T47D (cell line): ENCODE measurements around the gene CYP24A1.
A peak's percentile ranks its signal among the peaks of the same experiment; 100 is the strongest.
"Not testable (repeated sequence)": the region's sequence is repeated elsewhere in the genome, so short reads cannot be mapped to it uniquely, and the experiment has no call there.

Experiments used
- DNase-seq, 2 experiments: peaks; one replicate each; pipeline versions ENCODE4 v3.0.0 to v3.0.0-alpha.2; 2011 to 2012; ENCODE audit warnings: low read depth in 1 of 2, low spot score in 1 of 2
- JUND ChIP-seq: IDR thresholded peaks from 2 replicates; pipeline ENCODE4 v1.6.1; 2012; ENCODE audit warnings: low read depth
- in situ Hi-C: cut with HindIII; loops from 2 replicates; pipeline ENCODE4 v1.10.0; 2016; ENCODE audit warnings: low sequenced_read_pairs, low pct_unique_long_range_greater_than_20kb

The CYP24A1 gene

GRCh38 chr20:54140927-54141566 is 32.7 kb downstream of the CYP24A1 start:
- in situ Hi-C loops, result no loop called here
- no peak for DNase-seq
- TF ChIP-seq JUND, result no peak

- in situ Hi-C loops, result no loop called here
- no peak for DNase-seq
- no peak for TF ChIP-seq JUND
These were observed 33.3 kb downstream of the CYP24A1 start for GRCh38 chr20:54140486-54140885.

GRCh38 chr20:54140067-54140466 is 33.7 kb downstream of the CYP24A1 start:
- in situ Hi-C loops, result no loop called here
- no peak for DNase-seq
- no peak for TF ChIP-seq JUND

GRCh38 chr20:54139188-54139587 is 34.6 kb downstream of the CYP24A1 start:
- no peak for TF ChIP-seq JUND
- in situ Hi-C loops, result no loop called here
- no peak for DNase-seq

- no peak for DNase-seq
- in situ Hi-C loops, result no loop called here
- no peak for TF ChIP-seq JUND
These were observed 35.4 kb downstream of the CYP24A1 start for GRCh38 chr20:54138427-54138826.

- DNase-seq, result no peak
- no peak for TF ChIP-seq JUND
- in situ Hi-C loops, result no loop called here
These were observed 36.7 kb downstream of the CYP24A1 start for GRCh38 chr20:54137115-54137514.

- in situ Hi-C loops, result no loop called here
- TF ChIP-seq JUND, result no peak
- DNase-seq, result no peak
These were observed 39.2 kb downstream of the CYP24A1 start for GRCh38 chr20:54134445-54135220.

- no peak for DNase-seq
- in situ Hi-C loops, result no loop called here
- no peak for TF ChIP-seq JUND
These were observed 40.1 kb downstream of the CYP24A1 start for GRCh38 chr20:54133434-54134427.

GRCh38 chr20:54132612-54133433 is 41.0 kb downstream of the CYP24A1 start:
- no peak for TF ChIP-seq JUND
- DNase-seq, result peak in 1 of 2 experiments; percentile 40
- in situ Hi-C loops, result no loop called here

- in situ Hi-C loops, result no loop called here
- TF ChIP-seq JUND, result no peak
- DNase-seq, result no peak
These were observed 41.8 kb downstream of the CYP24A1 start for GRCh38 chr20:54131675-54132611.

GRCh38 chr20:54131125-54131524 is 42.7 kb downstream of the CYP24A1 start:
- in situ Hi-C loops, DNase-seq: not testable (repeated sequence)
